Immature natural killer cell (primary cell): ENCODE data around the gene LUZP4. TPM values are rescaled to one million over a fixed set of nuclear protein-coding genes. Genes with fewer than 3 reads are reported as not detected.
A peak's percentile ranks its signal among the peaks of the same experiment; 100 is the strongest.

Experiments
- DNase-seq, 3 donors: peaks; one replicate each; pipeline ENCODE4 v3.0.0; 2022; ENCODE audit warnings: mixed read lengths in 1 of 3
- H3K27ac Mint-ChIP-seq, 6 donors: one replicate each; pipeline ENCODE4 v1.8.0; 2020; ENCODE audit warnings: mixed read lengths in 6 of 6, mild to moderate bottlenecking in 5 of 6, inconsistent platforms in 4 of 6, moderate library complexity in 3 of 6
- H3K27me3 Mint-ChIP-seq, 3 donors: one replicate each; pipeline ENCODE4 v1.8.0; 2020 to 2021; ENCODE audit warnings: low read depth in 3 of 3, mild to moderate bottlenecking in 3 of 3, mixed read lengths in 3 of 3, moderate library complexity in 3 of 3, inconsistent platforms in 1 of 3
- H3K36me3 Mint-ChIP-seq, 3 donors: one replicate each; pipeline ENCODE4 v1.8.0; 2020; ENCODE audit warnings: mixed read lengths in 3 of 3, inconsistent platforms in 2 of 3, mild to moderate bottlenecking in 2 of 3
- H3K4me1 Mint-ChIP-seq, 2 donors: one replicate each; pipeline ENCODE4 v1.8.0; 2020; ENCODE audit warnings: inconsistent platforms in 2 of 2, mild to moderate bottlenecking in 2 of 2, mixed read lengths in 2 of 2, moderate library complexity in 1 of 2
- H3K4me3 Mint-ChIP-seq, 5 donors: one replicate each; pipeline ENCODE4 v1.8.0; 2020; ENCODE audit warnings: mild to moderate bottlenecking in 5 of 5, mixed read lengths in 5 of 5, inconsistent platforms in 3 of 5, moderate library complexity in 3 of 5
- H3K9me3 Mint-ChIP-seq, 6 donors: one replicate each; pipeline ENCODE4 v1.8.0; 2020; ENCODE audit warnings: mild to moderate bottlenecking in 6 of 6, mixed read lengths in 6 of 6, inconsistent platforms in 4 of 6, moderate library complexity in 3 of 6
- polyA plus RNA-seq, 3 donors: library from polyadenylated mRNA; unstranded; fragments of 300-500 nt; fragmentation: Illumina TruSeq; gene quantifications; one replicate each; pipeline ENCODE4 v1.2.3, GENCODE V29; 2021

The LUZP4 gene
- polyA plus RNA-seq, 3 donors from 2014 or later = not detected

GRCh38 chrX:115348446-115349225 is 59.1 kb downstream of the LUZP4 start:
- Mint-ChIP-seq H3K36me3 (no peaks in the 10 kb centered on the region), H3K4me3 (no peak overlapping the region), H3K27ac (peak overlapping the region in 1 of 6 donors; percentile 36)

DNA sequence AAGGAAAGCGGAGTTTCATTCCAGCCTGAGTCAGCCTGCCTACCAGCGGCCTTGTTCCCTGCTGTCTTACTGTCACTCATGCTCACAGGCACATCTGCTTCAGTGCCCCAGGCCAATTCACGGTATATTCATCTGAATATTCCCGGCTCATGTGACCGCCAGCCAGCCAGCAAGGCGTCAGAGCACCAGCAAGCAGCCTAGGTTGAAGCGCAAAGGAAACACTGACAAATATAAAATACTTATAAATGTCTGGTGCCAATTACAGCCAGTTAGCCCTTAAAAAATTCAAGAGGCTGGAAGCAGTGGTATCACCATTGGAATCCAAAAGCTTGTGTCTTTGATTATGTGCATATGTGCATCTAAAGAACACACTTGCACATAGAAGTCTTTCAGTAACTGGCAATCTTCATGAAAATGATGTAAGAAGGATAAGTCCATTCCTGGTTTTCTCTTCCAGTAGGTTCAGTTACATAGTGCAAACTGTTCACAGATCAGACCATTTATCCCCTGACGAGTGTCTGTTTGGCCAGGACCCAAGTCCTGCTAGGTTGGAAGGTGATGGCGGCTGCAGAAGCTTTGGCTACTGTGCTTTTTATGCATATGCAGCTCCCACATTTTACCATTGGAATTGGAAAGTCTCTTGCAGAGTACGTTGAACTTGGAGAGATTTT is 61.3 kb downstream of the LUZP4 start:
- H3K4me1 Mint-ChIP-seq = no peaks in the 10 kb centered on the region
- no peaks in the 10 kb centered on the region for H3K9me3 Mint-ChIP-seq
- H3K4me3 Mint-ChIP-seq = no peak overlapping the region
- no peak for DNase-seq
- H3K27ac Mint-ChIP-seq = no peak overlapping the region
- no peaks in the 10 kb centered on the region for H3K36me3 Mint-ChIP-seq
- peaks cover 0 to 3% (median 0%) of the 10 kb centered on the region in 3 donors for H3K27me3 Mint-ChIP-seq

More at GRCh38 chrX:115348446-115349225, 59.1 kb downstream of the LUZP4 start:
- H3K4me1 Mint-ChIP-seq = no peaks in the 10 kb centered on the region
- no peak for DNase-seq
- no peaks in the 10 kb centered on the region for H3K9me3 Mint-ChIP-seq
- H3K27me3 Mint-ChIP-seq = peaks cover 0 to 3% (median 0%) of the 10 kb centered on the region in 3 donors

GRCh38 chrX:115356369-115356768 is 66.9 kb downstream of the LUZP4 start:
- H3K9me3 Mint-ChIP-seq = no peaks in the 10 kb centered on the region
- H3K4me3 Mint-ChIP-seq = no peak overlapping the region
- H3K27me3 Mint-ChIP-seq = peaks cover 0 to 3% (median 2%) of the 10 kb centered on the region in 3 donors
- H3K36me3 Mint-ChIP-seq = no peaks in the 10 kb centered on the region
- no peaks in the 10 kb centered on the region for H3K4me1 Mint-ChIP-seq
- no peak for DNase-seq
- H3K27ac Mint-ChIP-seq = no peak overlapping the region

Other genes starting within 250 kb of the LUZP4 start
- not detected for gene RBMXL3, start 100.3 kb upstream of the LUZP4 start, polyA plus RNA-seq
- not detected for gene LRCH2, start 55.6 kb upstream of the LUZP4 start, polyA plus RNA-seq